Measurements from ENCODE around the gene RB1. TPM values are rescaled to one million over a fixed set of nuclear protein-coding genes. Genes with fewer than 3 reads are reported as not detected.

The RB1 gene
- total RNA-seq, 4 donors from 2014 or later, result 28.4 to 33.2 (median 29.9) TPM

GRCh38 chr13:48266150-48266549, 37.4 kb upstream of the RB1 start:
- no peaks in the 10 kb centered on the region for H3K4me1 ChIP-seq
- no peaks in the 10 kb centered on the region for H3K9me3 ChIP-seq
- H3K36me3 ChIP-seq, result peaks cover under 1 to 65% (median 53%) of the 10 kb centered on the region in 4 donors
- intact Hi-C loops (cut with DNase I), result no loop called here
- no peak overlapping the region for H3K27ac ChIP-seq (replicated peaks in 1 of 4)
- TF ChIP-seq POLR2A (IDR thresholded peaks at IDR 0.05; ENCODE audit: low read depth), result no peak
- TF ChIP-seq, protein P1, sequence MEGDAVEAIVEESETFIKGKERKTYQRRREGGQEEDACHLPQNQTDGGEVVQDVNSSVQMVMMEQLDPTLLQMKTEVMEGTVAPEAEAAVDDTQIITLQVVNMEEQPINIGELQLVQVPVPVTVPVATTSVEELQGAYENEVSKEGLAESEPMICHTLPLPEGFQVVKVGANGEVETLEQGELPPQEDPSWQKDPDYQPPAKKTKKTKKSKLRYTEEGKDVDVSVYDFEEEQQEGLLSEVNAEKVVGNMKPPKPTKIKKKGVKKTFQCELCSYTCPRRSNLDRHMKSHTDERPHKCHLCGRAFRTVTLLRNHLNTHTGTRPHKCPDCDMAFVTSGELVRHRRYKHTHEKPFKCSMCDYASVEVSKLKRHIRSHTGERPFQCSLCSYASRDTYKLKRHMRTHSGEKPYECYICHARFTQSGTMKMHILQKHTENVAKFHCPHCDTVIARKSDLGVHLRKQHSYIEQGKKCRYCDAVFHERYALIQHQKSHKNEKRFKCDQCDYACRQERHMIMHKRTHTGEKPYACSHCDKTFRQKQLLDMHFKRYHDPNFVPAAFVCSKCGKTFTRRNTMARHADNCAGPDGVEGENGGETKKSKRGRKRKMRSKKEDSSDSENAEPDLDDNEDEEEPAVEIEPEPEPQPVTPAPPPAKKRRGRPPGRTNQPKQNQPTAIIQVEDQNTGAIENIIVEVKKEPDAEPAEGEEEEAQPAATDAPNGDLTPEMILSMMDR (IDR thresholded peaks at IDR 0.05), result no peak
- no peak for TF ChIP-seq EP300 (IDR thresholded peaks at IDR 0.05)
- no peak for TF ChIP-seq POLR2AphosphoS5 (IDR thresholded peaks at IDR 0.05)
- no peak overlapping the region for H3K4me3 ChIP-seq
- no peaks in the 10 kb centered on the region for H3K27me3 ChIP-seq
- no peak for DNase-seq (ENCODE audit: extremely low spot score)

DNA sequence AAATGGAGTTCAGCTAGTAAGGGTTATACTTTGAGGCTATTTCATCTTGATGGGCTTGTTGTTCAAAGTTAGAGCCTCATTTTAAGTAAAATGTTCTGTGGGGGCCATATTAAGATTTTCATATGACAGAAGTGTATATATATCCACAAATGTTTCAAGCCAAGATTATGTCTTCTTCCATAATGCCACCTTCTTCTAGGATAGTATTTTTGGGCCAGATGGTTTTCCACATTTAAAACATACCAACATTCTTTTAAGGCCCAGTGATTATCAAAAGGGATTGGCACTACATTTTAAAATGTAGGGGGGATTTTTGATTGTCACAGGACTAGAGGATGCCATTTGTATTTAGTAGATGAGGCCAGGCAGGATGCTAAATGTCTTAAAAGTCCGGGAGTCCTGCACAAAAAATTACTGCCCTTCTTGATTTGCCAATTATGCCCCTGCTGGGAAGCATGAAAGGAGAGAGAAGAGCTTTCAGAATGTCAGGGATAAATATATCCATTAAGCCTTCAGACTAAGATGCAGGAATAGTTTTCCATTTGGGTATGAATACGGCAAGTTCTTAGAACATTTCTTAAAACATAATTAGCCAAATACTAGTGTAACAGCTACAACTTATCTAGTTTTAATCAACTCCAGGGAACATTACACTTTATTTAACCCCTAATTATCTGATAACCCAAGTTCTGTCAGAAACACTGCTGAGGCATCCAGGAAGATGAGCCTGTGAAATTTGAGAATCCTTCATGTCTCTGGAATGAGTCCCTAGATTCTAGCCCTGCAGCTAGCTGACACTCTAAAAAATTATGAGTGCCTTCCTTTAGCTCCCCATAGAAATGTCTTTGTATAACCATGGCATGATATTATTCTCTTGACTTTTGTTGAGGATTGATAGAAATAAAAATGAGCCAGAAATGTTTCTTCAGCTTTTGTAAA, 36.6 kb upstream of the RB1 start:
- H3K4me1 ChIP-seq, result no peaks in the 10 kb centered on the region
- H3K27ac ChIP-seq (replicated peaks in 1 of 4), result no peak overlapping the region
- no peak for DNase-seq (ENCODE audit: extremely low spot score)
- H3K9me3 ChIP-seq, result no peaks in the 10 kb centered on the region
- no peaks in the 10 kb centered on the region for H3K27me3 ChIP-seq
- TF ChIP-seq POLR2AphosphoS5 (IDR thresholded peaks at IDR 0.05), result no peak
- no peak for TF ChIP-seq POLR2A (IDR thresholded peaks at IDR 0.05; ENCODE audit: low read depth)
- TF ChIP-seq, protein P1 (IDR thresholded peaks at IDR 0.05), result no peak
- intact Hi-C loops (cut with DNase I), result no loop called here
- no peak overlapping the region for H3K4me3 ChIP-seq
- WGBS, result 86% methylated on average over 2 of the region's 2 CpGs
- H3K36me3 ChIP-seq, result peaks cover 0 to 60% (median 46%) of the 10 kb centered on the region in 4 donors

GRCh38 chr13:48268019-48268418, 35.5 kb upstream of the RB1 start:
- Histone ChIP-seq H3K4me1 (no peaks in the 10 kb centered on the region), H3K27ac (replicated peaks in 1 of 4) (no peak overlapping the region), H3K9me3 (no peaks in the 10 kb centered on the region), H3K4me3 (no peak overlapping the region), H3K36me3 (peaks cover 0 to 50% (median 38%) of the 10 kb centered on the region in 4 donors), H3K27me3 (no peaks in the 10 kb centered on the region)
- WGBS, result 93% methylated on average over 4 of the region's 4 CpGs
- intact Hi-C loops (cut with DNase I), result no loop called here
- no peak for TF ChIP-seq POLR2AphosphoS5 (IDR thresholded peaks at IDR 0.05)
- no peak for TF ChIP-seq POLR2A (IDR thresholded peaks at IDR 0.05; ENCODE audit: low read depth)
- TF ChIP-seq EP300 (IDR thresholded peaks at IDR 0.05), result no peak
- TF ChIP-seq, protein P1 (IDR thresholded peaks at IDR 0.05), result no peak
- no peak for DNase-seq (ENCODE audit: extremely low spot score)

GRCh38 chr13:48273346-48273745, 30.2 kb upstream of the RB1 start:
- TF ChIP-seq, protein P1 (IDR thresholded peaks at IDR 0.05), result no peak
- no peak for TF ChIP-seq EP300 (IDR thresholded peaks at IDR 0.05)
- TF ChIP-seq POLR2AphosphoS5 (IDR thresholded peaks at IDR 0.05), result no peak
- no peak for TF ChIP-seq POLR2A (IDR thresholded peaks at IDR 0.05; ENCODE audit: low read depth)
- intact Hi-C loops (cut with DNase I), result no loop called here

More at GRCh38 chr13:48273346-48273745, 30.2 kb upstream of the RB1 start:
- no peaks in the 10 kb centered on the region for H3K27me3 ChIP-seq
- H3K27ac ChIP-seq (replicated peaks in 1 of 4), result no peak overlapping the region
- no peaks in the 10 kb centered on the region for H3K4me1 ChIP-seq
- no peak overlapping the region for H3K4me3 ChIP-seq
- no peak for DNase-seq (ENCODE audit: extremely low spot score)
- H3K9me3 ChIP-seq, result no peaks in the 10 kb centered on the region
- 76% methylated on average over 4 of the region's 4 CpGs for WGBS
- H3K36me3 ChIP-seq, result peaks cover 0 to 27% (median 12%) of the 10 kb centered on the region in 4 donors
